Lung (tissue), 12 donors: ENCODE results near the gene KRTCAP2. TPM values are rescaled to one million over a fixed set of nuclear protein-coding genes. Genes with fewer than 3 reads are reported as not detected.

Experiments used
- ATAC-seq: fragments of 200-7000 bp; cut with Tn5 transposase; one replicate; pipeline ENCODE4 v1.9.1; 2020; ENCODE audit warnings: moderate number of reproducible peaks; ENCODE audit not compliant: insufficient read depth, low FRiP score
- DNase-seq, 3 donors: peaks; one replicate each; pipeline ENCODE4 v3.0.0-alpha.2; 2013 to 2017
- H3K27ac ChIP-seq, 2 donors: one replicate each; pipeline ENCODE4 v1.5.1; 2013; ENCODE audit warnings: mild to moderate bottlenecking in 2 of 2, moderate library complexity in 2 of 2, control low read depth in 1 of 2, inconsistent platforms in 1 of 2, low read depth in 1 of 2, low read length in 1 of 2
- H3K27me3 ChIP-seq, 3 donors: one replicate each; pipeline ENCODE4 v1.5.1; 2013; ENCODE audit warnings: low read length in 2 of 3; ENCODE audit not compliant: control insufficient read depth in 3 of 3, insufficient read depth in 3 of 3
- H3K36me3 ChIP-seq, 4 donors: one replicate each; pipeline ENCODE4 v1.5.1; 2013; ENCODE audit warnings: low read length in 4 of 4, mild to moderate bottlenecking in 1 of 4, moderate library complexity in 1 of 4; ENCODE audit not compliant: control insufficient read depth in 4 of 4, insufficient read depth in 4 of 4
- H3K4me1 ChIP-seq, 5 donors: one replicate each; pipeline ENCODE4 v1.5.1; 2013; ENCODE audit warnings: low read length in 5 of 5, mild to moderate bottlenecking in 2 of 5, moderate library complexity in 1 of 5; ENCODE audit not compliant: control insufficient read depth in 5 of 5, insufficient read depth in 5 of 5
- H3K4me3 ChIP-seq: one replicate; pipeline ENCODE4 v1.5.1; 2013; ENCODE audit warnings: mild to moderate bottlenecking, control low read depth, moderate library complexity
- H3K9ac ChIP-seq, 2 donors: one replicate each; pipeline ENCODE4 v1.5.1; 2013; ENCODE audit warnings: low read length in 2 of 2, control low read depth in 1 of 2; ENCODE audit not compliant: insufficient read depth in 1 of 2
- H3K9me3 ChIP-seq, 4 donors: one replicate each; pipeline ENCODE4 v1.5.1; 2013; ENCODE audit warnings: low read length in 3 of 4, mild to moderate bottlenecking in 1 of 4, moderate library complexity in 1 of 4; ENCODE audit not compliant: control insufficient read depth in 4 of 4, insufficient read depth in 3 of 4
- WGBS, 2 donors: extraction: QIAGEN DNeasy Blood & Tissue Kit; methylation state at CpG; one replicate each; pipeline ENCODE4 v1.1.7; 2013; 5-methylcytosine and 5-hydroxymethylcytosine counted together
- polyA plus RNA-seq, 2 donors: library from polyadenylated mRNA; stranded (reverse); fragments of 200-250 nt; gene quantifications; one replicate each; pipeline ENCODE4 v1.2.1, GENCODE V29; 2013
- total RNA-seq, 2 donors: library from RNA; depleted of rRNA in 1 of 2; stranded (reverse); fragments of >200 nt in 1 of 2; gene quantifications; one replicate each; pipeline ENCODE4 v1.2.1, GENCODE V29; 2014 to 2021
- TF ChIP-seq, protein P1 (sequence below): IDR thresholded peaks from 2 replicates; pipeline ENCODE4 v1.5.1; 2012; ENCODE audit warnings: mild to moderate bottlenecking; ENCODE audit errors: control extremely low read depth, extremely low read depth
- donor health status: control.
- donor health status: control.
- donor health status: Bipolar disorder and iron deficiency.
- donor health status: healthy.
- donor health status: DM: yes; HTN: yes; CAD: no.

Gene KRTCAP2
- total and polyA plus RNA-seq, 4 donors = 58.2 to 592 (median 190) TPM

DNA sequence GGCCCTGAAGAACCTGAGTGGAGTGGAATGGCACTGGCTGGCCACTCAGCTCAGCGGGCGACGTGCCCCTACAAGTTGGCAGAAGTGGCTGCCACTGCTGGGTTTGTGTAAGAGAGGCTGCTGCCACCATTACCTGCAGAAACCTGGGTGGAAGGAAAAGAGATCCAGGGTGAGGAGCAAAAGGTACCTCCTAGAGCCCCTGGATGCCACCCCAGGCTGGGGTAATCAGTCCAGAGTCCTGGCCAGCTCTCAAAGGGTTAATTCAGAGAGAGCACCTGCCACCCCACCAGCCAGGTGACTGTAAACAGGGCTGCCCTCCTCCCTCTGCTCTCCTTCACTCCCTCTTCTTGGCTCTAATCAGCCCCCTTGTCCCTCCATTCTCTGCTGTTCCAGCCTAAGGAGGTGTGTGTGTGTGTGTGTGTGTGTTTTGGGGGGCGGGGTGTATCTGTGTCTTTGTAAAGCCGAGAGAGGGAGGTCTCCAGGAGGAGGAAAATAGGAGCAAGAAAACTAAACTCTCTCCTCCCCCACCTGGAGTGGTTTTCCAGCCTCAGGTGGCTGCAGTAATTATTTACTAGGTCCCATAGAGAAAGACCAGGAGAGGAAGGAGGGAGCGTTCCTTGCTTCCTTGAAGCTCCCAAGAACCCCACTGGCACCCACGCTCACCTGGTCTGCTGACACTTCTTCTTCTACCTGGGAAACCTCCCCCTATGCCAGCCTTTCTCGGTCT, 13.1 kb upstream of the KRTCAP2 start:
- ATAC-seq = no peak
- Histone ChIP-seq H3K27me3 (no peaks in the 10 kb centered on the region), H3K27ac (peak overlapping the region in 1 of 2 donors; percentile 83), H3K4me1 (peaks cover 0 to 12% (median 5%) of the 10 kb centered on the region in 5 donors), H3K9ac (no peak overlapping the region), H3K36me3 (no peaks in the 10 kb centered on the region), H3K9me3 (peaks cover 0 to 2% (median 0%) of the 10 kb centered on the region in 4 donors), H3K4me3 (no peak overlapping the region)
- TF ChIP-seq, protein P1, sequence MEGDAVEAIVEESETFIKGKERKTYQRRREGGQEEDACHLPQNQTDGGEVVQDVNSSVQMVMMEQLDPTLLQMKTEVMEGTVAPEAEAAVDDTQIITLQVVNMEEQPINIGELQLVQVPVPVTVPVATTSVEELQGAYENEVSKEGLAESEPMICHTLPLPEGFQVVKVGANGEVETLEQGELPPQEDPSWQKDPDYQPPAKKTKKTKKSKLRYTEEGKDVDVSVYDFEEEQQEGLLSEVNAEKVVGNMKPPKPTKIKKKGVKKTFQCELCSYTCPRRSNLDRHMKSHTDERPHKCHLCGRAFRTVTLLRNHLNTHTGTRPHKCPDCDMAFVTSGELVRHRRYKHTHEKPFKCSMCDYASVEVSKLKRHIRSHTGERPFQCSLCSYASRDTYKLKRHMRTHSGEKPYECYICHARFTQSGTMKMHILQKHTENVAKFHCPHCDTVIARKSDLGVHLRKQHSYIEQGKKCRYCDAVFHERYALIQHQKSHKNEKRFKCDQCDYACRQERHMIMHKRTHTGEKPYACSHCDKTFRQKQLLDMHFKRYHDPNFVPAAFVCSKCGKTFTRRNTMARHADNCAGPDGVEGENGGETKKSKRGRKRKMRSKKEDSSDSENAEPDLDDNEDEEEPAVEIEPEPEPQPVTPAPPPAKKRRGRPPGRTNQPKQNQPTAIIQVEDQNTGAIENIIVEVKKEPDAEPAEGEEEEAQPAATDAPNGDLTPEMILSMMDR = no peak
- WGBS, 2 donors = 72 to 86% methylated on average over 8 of the region's 8 CpGs
- peak; percentile 62 to 82 (median 71) for DNase-seq

DNA sequence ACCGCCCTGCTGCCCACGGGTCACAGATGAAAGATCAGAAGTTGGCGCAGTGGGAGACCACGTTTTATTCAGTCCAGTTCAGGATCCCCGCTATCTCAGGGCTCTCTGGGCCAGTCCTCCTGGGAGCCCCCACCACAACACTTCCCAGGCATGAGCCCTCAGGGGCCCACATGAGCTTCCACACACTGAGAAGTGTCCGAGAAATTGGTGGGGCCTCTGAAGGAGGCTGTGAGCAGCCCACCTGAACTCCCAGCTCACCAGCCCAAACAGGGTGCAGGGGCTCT, 12.6 kb upstream of the KRTCAP2 start:
- no peak for DNase-seq
- H3K36me3 ChIP-seq = no peaks in the 10 kb centered on the region
- H3K9me3 ChIP-seq = peaks cover 0 to 2% (median 0%) of the 10 kb centered on the region in 4 donors
- no peak for ATAC-seq
- WGBS, 2 donors = 65 to 79% methylated on average over 6 of the region's 6 CpGs
- no peaks in the 10 kb centered on the region for H3K27me3 ChIP-seq
- H3K9ac ChIP-seq = no peak overlapping the region
- H3K4me3 ChIP-seq = no peak overlapping the region
- TF ChIP-seq, protein P1 = no peak
- peak overlapping the region in 1 of 2 donors; percentile 69 for H3K27ac ChIP-seq
- H3K4me1 ChIP-seq = peaks cover 0 to 12% (median 5%) of the 10 kb centered on the region in 5 donors

DNA sequence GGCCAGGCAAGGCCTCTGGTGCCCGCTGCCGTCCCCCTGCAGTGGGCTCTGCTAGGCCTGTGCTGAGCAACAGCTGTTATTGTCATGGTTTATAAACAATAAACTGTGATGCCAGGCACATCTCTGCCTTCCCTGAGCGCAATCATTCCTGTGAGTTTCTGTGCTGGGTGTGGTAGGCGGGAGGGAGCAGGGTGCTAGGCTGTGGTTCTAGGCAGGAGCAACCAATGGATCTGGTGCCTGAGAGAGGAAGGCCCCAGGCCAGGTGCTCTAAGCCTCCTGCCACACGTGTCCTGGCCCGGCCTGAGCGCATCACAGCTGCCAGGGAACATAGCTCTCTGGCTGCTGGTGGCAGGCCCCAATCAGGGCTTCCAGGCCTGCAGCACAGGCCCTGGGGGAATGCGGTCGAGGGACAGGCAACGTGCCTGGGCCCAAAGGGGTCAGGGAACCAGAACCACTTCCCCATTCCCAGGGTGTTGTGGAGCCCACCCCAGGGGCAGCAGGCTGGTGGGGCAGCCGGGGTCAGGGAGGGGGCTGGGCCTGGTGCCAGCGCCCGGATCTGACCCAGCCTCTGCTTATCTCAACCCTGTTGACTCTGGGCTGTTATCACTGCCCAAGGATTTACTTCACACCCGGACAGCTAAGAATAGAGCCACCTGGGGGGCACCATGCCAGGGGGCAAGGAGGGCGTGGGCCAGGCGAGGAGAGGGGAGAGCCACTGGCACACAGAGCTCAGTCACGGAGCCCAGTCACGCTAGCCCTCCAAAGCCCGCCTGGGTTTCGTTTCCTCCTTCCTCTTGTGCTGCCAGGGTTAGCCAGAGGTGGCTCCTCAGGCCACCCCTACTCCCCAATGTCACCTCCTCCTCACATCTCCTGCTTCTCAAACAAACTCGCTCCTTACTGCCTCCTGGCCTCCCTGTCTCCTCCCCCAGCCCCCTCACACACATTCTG, 12.0 kb upstream of the KRTCAP2 start:
- Histone ChIP-seq H3K27me3 (no peaks in the 10 kb centered on the region), H3K36me3 (no peaks in the 10 kb centered on the region), H3K4me1 (peaks cover 0 to 12% (median 5%) of the 10 kb centered on the region in 5 donors), H3K9ac (no peak overlapping the region), H3K9me3 (peaks cover 0 to 2% (median 0%) of the 10 kb centered on the region in 4 donors), H3K4me3 (no peak overlapping the region), H3K27ac (peak overlapping the region in 1 of 2 donors; percentile 69)
- TF ChIP-seq, protein P1 = no peak
- DNase-seq (peak in 2 of 3 donors; percentile 47 to 55), ATAC-seq (peak; percentile 42)
- 49 to 72% methylated on average over 19 to 21 of the region's 21 CpGs for WGBS, 2 donors
